Ramos (cell line): ENCODE results near the gene DUSP18.
"Not testable (repeated sequence)": the region's sequence is repeated elsewhere in the genome, so short reads cannot be mapped to it uniquely, and the experiment has no call there.

ENCODE experiments used
- in situ Hi-C: fragments of 300-500 bp; cut with MboI; formaldehyde crosslinking; loops from one replicate; pipeline ENCODE4 v1.14.3; 2022; ENCODE audit warnings: low sequenced_read_pairs; ENCODE audit not compliant: unreplicated experiment

The DUSP18 gene

GRCh38 chr22:30680991-30681770, 13.5 kb upstream of the DUSP18 start:
- in situ Hi-C loops: no loop called here

GRCh38 chr22:30679895-30680690, 12.4 kb upstream of the DUSP18 start:
- in situ Hi-C loops: not testable (repeated sequence)

GRCh38 chr22:30676565-30676964, 8.9 kb upstream of the DUSP18 start:
- in situ Hi-C loops: not testable (repeated sequence)

GRCh38 chr22:30675436-30675835, 7.8 kb upstream of the DUSP18 start:
- in situ Hi-C loops: no loop called here

- in situ Hi-C loops: no loop called here
These were observed 6.8 kb upstream of the DUSP18 start for GRCh38 chr22:30674482-30674881.

GRCh38 chr22:30673136-30673535, 5.5 kb upstream of the DUSP18 start:
- in situ Hi-C loops: no loop called here

- in situ Hi-C loops: no loop called here
These were observed 3.4 kb upstream of the DUSP18 start for GRCh38 chr22:30671071-30671470.

- in situ Hi-C loops: no loop called here
These were observed 673 bp upstream of the DUSP18 start for GRCh38 chr22:30668386-30668710.

GRCh38 chr22:30667107-30667493, 575 bp downstream of the DUSP18 start:
- in situ Hi-C loops: no loop called here

- in situ Hi-C loops: no loop called here
These were observed 1.9 kb downstream of the DUSP18 start for GRCh38 chr22:30665786-30666185.

GRCh38 chr22:30665266-30665665, 2.4 kb downstream of the DUSP18 start:
- in situ Hi-C loops: no loop called here

- in situ Hi-C loops: no loop called here
These were observed 2.9 kb downstream of the DUSP18 start for GRCh38 chr22:30664798-30665197.

GRCh38 chr22:30662040-30662439, 5.6 kb downstream of the DUSP18 start:
- in situ Hi-C loops: no loop called here

GRCh38 chr22:30655532-30655931, 12.1 kb downstream of the DUSP18 start:
- in situ Hi-C loops: no loop called here

- in situ Hi-C loops: no loop called here
These were observed 13.3 kb downstream of the DUSP18 start for GRCh38 chr22:30654361-30654760.

GRCh38 chr22:30652852-30653251, 14.8 kb downstream of the DUSP18 start:
- in situ Hi-C loops: no loop called here

- in situ Hi-C loops: no loop called here
These were observed 17.1 kb downstream of the DUSP18 start for GRCh38 chr22:30650508-30651116.

GRCh38 chr22:30649430-30650007, 18.2 kb downstream of the DUSP18 start:
- in situ Hi-C loops: no loop called here

- in situ Hi-C loops: no loop called here
These were observed 18.9 kb downstream of the DUSP18 start for GRCh38 chr22:30648825-30649224.

- in situ Hi-C loops: no loop called here
These were observed 20.1 kb downstream of the DUSP18 start for GRCh38 chr22:30647536-30647935.
